Measurements from ENCODE around the gene TTLL11. TPM values are rescaled to one million over a fixed set of nuclear protein-coding genes. Genes with fewer than 3 reads are reported as not detected.

TTLL11 gene
- total RNA-seq, 1 donor from 2014 or later = 6.9 TPM

- FAIRE-seq (no peak), DNase-seq (ENCODE audit: low read depth) (no peak)
- peaks cover 33% of the 10 kb centered on the region for H3K27me3 Mint-ChIP-seq (ENCODE audit: low read depth, unreplicated experiment)
- H4K20me1 ChIP-seq (ENCODE audit: insufficient read depth, low read length) = no peaks in the 10 kb centered on the region
- no peak overlapping the region for H3K4me3 ChIP-seq (ENCODE audit: insufficient read depth, low read depth, low read length)
- no peak for TF ChIP-seq EZH2 (IDR thresholded peaks at IDR 0.05; ENCODE audit: insufficient read depth, low read length)
- TF ChIP-seq CTCF (IDR thresholded peaks at IDR 0.05; ENCODE audit: insufficient read depth, low read depth, low read length) = no peak
- no peaks in the 10 kb centered on the region for H3K9me3 Mint-ChIP-seq (ENCODE audit: unreplicated experiment)
- no peak overlapping the region for H2AFZ ChIP-seq (ENCODE audit: low read depth, low read length)
- H3K4me2 ChIP-seq (ENCODE audit: low read length) = no peak overlapping the region
- H3K27me3 ChIP-seq (ENCODE audit: insufficient read depth, low read length) = peaks cover 4% of the 10 kb centered on the region
- peaks cover 5% of the 10 kb centered on the region for H3K4me1 Mint-ChIP-seq (ENCODE audit: low read depth, unreplicated experiment)
- H3K36me3 ChIP-seq (ENCODE audit: insufficient read depth, low read length) = no peaks in the 10 kb centered on the region
- no peak overlapping the region for H3K9ac ChIP-seq (ENCODE audit: low read length)
- H3K9me3 ChIP-seq (ENCODE audit: insufficient read depth, low read depth, low read length) = no peaks in the 10 kb centered on the region
- H3K27ac Mint-ChIP-seq (ENCODE audit: unreplicated experiment) = no peak overlapping the region
- no peak overlapping the region for H3K27ac ChIP-seq (ENCODE audit: low read depth, low read length)
- no peak overlapping the region for H3K4me3 Mint-ChIP-seq (ENCODE audit: unreplicated experiment)
- peaks cover 13% of the 10 kb centered on the region for H3K4me1 ChIP-seq (ENCODE audit: insufficient read depth, low read length)
- H3K79me2 ChIP-seq (ENCODE audit: insufficient read depth, low read length) = no peaks in the 10 kb centered on the region
- peaks cover 3% of the 10 kb centered on the region for H3K36me3 Mint-ChIP-seq (ENCODE audit: low read depth, unreplicated experiment)
Measured at GRCh38 chr9:121838746-121839669, 254.1 kb downstream of the TTLL11 start.

GRCh38 chr9:121837113-121837961 is 255.8 kb downstream of the TTLL11 start:
- Histone ChIP-seq H3K27ac (ENCODE audit: low read depth, low read length) (no peak overlapping the region), H3K79me2 (ENCODE audit: insufficient read depth, low read length) (no peaks in the 10 kb centered on the region), H3K9ac (ENCODE audit: low read length) (no peak overlapping the region), H3K27me3 (ENCODE audit: insufficient read depth, low read length) (peaks cover 4% of the 10 kb centered on the region), H3K9me3 (ENCODE audit: insufficient read depth, low read depth, low read length) (no peaks in the 10 kb centered on the region), H3K4me2 (ENCODE audit: low read length) (peak overlapping the region; percentile 21), H3K4me3 (ENCODE audit: insufficient read depth, low read depth, low read length) (no peak overlapping the region), H4K20me1 (ENCODE audit: insufficient read depth, low read length) (no peaks in the 10 kb centered on the region), H2AFZ (ENCODE audit: low read depth, low read length) (no peak overlapping the region), H3K4me1 (ENCODE audit: insufficient read depth, low read length) (peaks cover 7% of the 10 kb centered on the region), H3K36me3 (ENCODE audit: insufficient read depth, low read length) (no peaks in the 10 kb centered on the region)
- Mint-ChIP-seq H3K27ac (ENCODE audit: unreplicated experiment) (no peak overlapping the region), H3K27me3 (ENCODE audit: low read depth, unreplicated experiment) (peaks cover 36% of the 10 kb centered on the region), H3K36me3 (ENCODE audit: low read depth, unreplicated experiment) (peaks cover 3% of the 10 kb centered on the region), H3K4me1 (ENCODE audit: low read depth, unreplicated experiment) (peaks cover 3% of the 10 kb centered on the region), H3K9me3 (ENCODE audit: unreplicated experiment) (no peaks in the 10 kb centered on the region), H3K4me3 (ENCODE audit: unreplicated experiment) (no peak overlapping the region)
- no peak for FAIRE-seq
- TF ChIP-seq EZH2 (IDR thresholded peaks at IDR 0.05; ENCODE audit: insufficient read depth, low read length) (no peak), CTCF (IDR thresholded peaks at IDR 0.05; ENCODE audit: insufficient read depth, low read depth, low read length) (no peak)
- no peak for DNase-seq (ENCODE audit: low read depth)
